HCT116 (cell line): ENCODE results near the gene PCDHGA11. TPM values are rescaled to one million over a fixed set of nuclear protein-coding genes. Genes with fewer than 3 reads are reported as not detected.
"Not testable (repeated sequence)": the region's sequence is repeated elsewhere in the genome, so short reads cannot be mapped to it uniquely, and the experiment has no call there.

ENCODE experiments used
- ATAC-seq: fragments of 200-7000 bp; cut with Tn5 transposase; 2 replicates; pipeline ENCODE4 v1.9.1; 2020; ENCODE audit warnings: mild to moderate bottlenecking, moderate library complexity
- BruUV-seq: library from RNA; stranded (reverse); fragments of 400-500 nt; replicated peaks from 2 replicates; lab custom pipeline; 2021; lab: Mats Ljungman, UMichigan
- CTCF ChIA-PET: fragments of 300-600 bp; sonication (Branson Sonifier 250); formaldehyde crosslinking; loops from one replicate; lab custom pipeline; 2021; ENCODE audit warnings: antibody characterized with exemption; lab: Charles Lee
- POLR2A ChIA-PET: fragments of 300-600, 350-600 bp; sonication (Branson Sonifier 250); formaldehyde crosslinking; loops from one replicate; lab custom pipeline; 2021; ENCODE audit warnings: antibody characterized with exemption; lab: Charles Lee
- RAD21 ChIA-PET, 2 experiments: fragments of 300-600 bp; sonication (Branson Sonifier 250); formaldehyde crosslinking; loops; one replicate each; lab custom pipeline; 2023; ENCODE audit warnings: low total read pairs in 2 of 2; ENCODE audit not compliant: uncharacterized antibody in 2 of 2, unreplicated experiment in 2 of 2, low non-redundant PET in 1 of 2; lab: Charles Lee
- DNase-seq: peaks from one replicate; pipeline ENCODE4 v3.0.0-alpha.2; 2010; ENCODE audit warnings: low read depth, low spot score
- H2AFZ ChIP-seq: fragments of 200-600 bp; shearing (Covaris generic), sonication (generic); 2 replicates; pipeline ENCODE4 v1.6.1; 2017; ENCODE audit warnings: low read depth, mixed run types, mixed read lengths, antibody characterized with exemption, low read length; ENCODE audit not compliant: poor library complexity, severe bottlenecking
- H3K27ac ChIP-seq: 2 replicates; pipeline ENCODE4 v1.5.1; 2012; ENCODE audit warnings: low read depth, low read length
- H3K27me3 ChIP-seq: fragments of 200-600 bp; sonication (generic); 2 replicates; pipeline ENCODE4 v1.6.1; 2016; ENCODE audit warnings: mixed run types, low read length, mixed read lengths; ENCODE audit not compliant: insufficient read depth
- H3K36me3 ChIP-seq, 2 experiments: fragments of 200-500 bp in 1 of 2; fragments of 200-600 bp in 1 of 2; sonication (Bioruptor generic) in 1 of 2; sonication (generic) in 1 of 2; 2 replicates each; pipeline versions ENCODE4 v1.5.1 to v1.6.1; 2014 to 2016; ENCODE audit warnings: low read length in 2 of 2, inconsistent platforms in 1 of 2, mixed read lengths in 1 of 2, mixed run types in 1 of 2; ENCODE audit not compliant: insufficient read depth in 2 of 2, control insufficient read depth in 1 of 2
- H3K4me1 ChIP-seq, 2 experiments: fragments of 200-600 bp in 1 of 2; sonication (generic) in 1 of 2; 2 replicates each; pipeline versions ENCODE4 v1.5.1 to v1.6.1; 2012 to 2017; ENCODE audit warnings: low read length in 2 of 2, inconsistent platforms in 1 of 2, mild to moderate bottlenecking in 1 of 2, mixed read lengths in 1 of 2, mixed run types in 1 of 2, moderate library complexity in 1 of 2; ENCODE audit not compliant: insufficient read depth in 2 of 2, control insufficient read depth in 1 of 2
- H3K4me2 ChIP-seq: fragments of 200-600 bp; sonication (generic); 2 replicates; pipeline ENCODE4 v1.6.1; 2017; ENCODE audit warnings: mixed run types, low read length, mixed read lengths
- H3K4me3 ChIP-seq, 2 experiments: fragments of 200-600 bp in 1 of 2; sonication (generic) in 1 of 2; replicated peaks in 1 of 2; 2 replicates each; pipeline ENCODE4 v1.5.1; 2011 to 2016; ENCODE audit warnings: low read length in 2 of 2, control low read depth in 1 of 2, low read depth in 1 of 2, mild to moderate bottlenecking in 1 of 2, mixed read lengths in 1 of 2, mixed run types in 1 of 2
- H3K79me2 ChIP-seq: fragments of 200-600 bp; sonication (generic); 2 replicates; pipeline ENCODE4 v1.6.1; 2017; ENCODE audit warnings: mild to moderate bottlenecking, mixed run types, low read length, moderate library complexity, mixed read lengths; ENCODE audit not compliant: insufficient read depth
- H3K9ac ChIP-seq: fragments of 200-600 bp; sonication (generic); 2 replicates; pipeline ENCODE4 v1.6.1; 2016; ENCODE audit warnings: low read length, mixed read lengths
- H3K9me2 ChIP-seq: fragments of 200-600 bp; sonication (generic), shearing (Covaris generic); 2 replicates; pipeline ENCODE4 v1.6.1; 2017; ENCODE audit warnings: mixed run types, mild to moderate bottlenecking, moderate library complexity; ENCODE audit not compliant: insufficient read depth
- H3K9me3 ChIP-seq, 2 experiments: fragments of 200-500 bp in 1 of 2; fragments of 200-600 bp in 1 of 2; sonication (Bioruptor generic) in 1 of 2; sonication (generic) in 1 of 2; 2 replicates each; pipeline ENCODE4 v1.6.1; 2014 to 2017; ENCODE audit warnings: low read length in 2 of 2, mixed read lengths in 2 of 2, inconsistent platforms in 1 of 2, low read depth in 1 of 2, mild to moderate bottlenecking in 1 of 2, mixed run types in 1 of 2, moderate library complexity in 1 of 2; ENCODE audit not compliant: control insufficient read depth in 1 of 2, insufficient read depth in 1 of 2
- H4K20me1 ChIP-seq: fragments of 200-600 bp; sonication (generic), shearing (Covaris generic); 2 replicates; pipeline ENCODE4 v1.6.1; 2017; ENCODE audit warnings: mixed run types, mild to moderate bottlenecking, moderate library complexity; ENCODE audit not compliant: insufficient read depth
- CTCF ChIP-seq, 3 experiments: fragments of 200-600 bp in 1 of 3; sonication (generic) in 1 of 3; IDR thresholded peaks in 2 of 3; conservative IDR thresholded peaks in 1 of 3; 2 replicates each; pipeline ENCODE4 v1.5.1; 2012 to 2017; ENCODE audit warnings: low read depth in 2 of 3, low read length in 2 of 3, antibody characterized with exemption in 1 of 3, borderline replicate concordance in 1 of 3, control low read depth in 1 of 3, mild to moderate bottlenecking in 1 of 3, mixed read lengths in 1 of 3, mixed run types in 1 of 3, moderate library complexity in 1 of 3; ENCODE audit not compliant: insufficient read depth in 1 of 3
- EZH2phosphoT487 ChIP-seq: fragments of 200-600 bp; IDR thresholded peaks from 2 replicates; pipeline ENCODE4 v1.6.1; 2018; ENCODE audit warnings: antibody characterized with exemption, borderline replicate concordance
- RAD21 ChIP-seq: IDR thresholded peaks from 2 replicates; pipeline ENCODE4 v1.6.1; 2012; ENCODE audit warnings: low read depth, mild to moderate bottlenecking
- intact Hi-C: fragments of 100-400 bp; cut with micrococcal nuclease; formaldehyde crosslinking; loops from 2 replicates; pipeline ENCODE4 v1.10.0; 2022
- total RNA-seq: library from RNA; stranded (reverse); gene quantifications from one replicate; pipeline ENCODE4 v1.2.1, GENCODE V29; 2021; ENCODE audit not compliant: unreplicated experiment

Gene PCDHGA11
- total RNA-seq, 1 experiment from 2014 or later = 0.39 TPM

DNA sequence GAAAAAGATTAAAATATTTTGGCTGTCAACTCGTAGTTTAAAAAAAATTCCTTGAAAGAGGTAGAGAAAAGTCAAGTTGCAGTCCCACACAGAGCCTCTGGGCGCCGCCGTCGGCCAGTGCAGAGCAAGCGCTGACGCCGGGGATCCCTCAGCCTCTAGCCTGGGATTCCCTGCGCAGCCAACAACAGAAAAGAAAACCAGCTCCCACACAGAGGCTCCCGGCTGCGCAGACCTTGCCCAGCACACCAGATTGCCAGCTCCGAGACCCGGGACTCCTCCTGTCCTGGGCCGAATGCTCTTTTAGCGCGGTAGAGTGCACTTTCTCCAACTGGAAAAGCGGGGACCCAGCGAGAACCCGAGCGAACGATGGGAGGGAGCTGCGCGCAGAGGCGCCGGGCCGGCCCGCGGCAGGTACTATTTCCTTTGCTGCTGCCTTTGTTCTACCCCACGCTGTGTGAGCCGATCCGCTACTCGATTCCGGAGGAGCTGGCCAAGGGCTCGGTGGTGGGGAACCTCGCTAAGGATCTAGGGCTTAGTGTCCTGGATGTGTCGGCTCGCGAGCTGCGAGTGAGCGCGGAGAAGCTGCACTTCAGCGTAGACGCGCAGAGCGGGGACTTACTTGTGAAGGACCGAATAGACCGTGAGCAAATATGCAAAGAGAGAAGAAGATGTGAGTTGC, 3.2 kb upstream of the PCDHGA11 start, which contains the start of gene PCDHGB7:
TSS of gene PCDHGB7 (plus strand) at position 184 of the 679 bp plus-strand sequence. CDS start at position 367, 183 bp downstream.
- H3K27ac ChIP-seq, H3K9ac ChIP-seq, H2AFZ ChIP-seq, POLR2A ChIA-PET, H3K4me3 ChIP-seq, BruUV-seq, H4K20me1 ChIP-seq, H3K9me2 ChIP-seq, H3K36me3 ChIP-seq, intact Hi-C loops, H3K4me2 ChIP-seq, H3K79me2 ChIP-seq, H3K4me1 ChIP-seq, H3K27me3 ChIP-seq, RAD21 ChIA-PET: not testable (repeated sequence)
- peak; percentile 50 to 80 (median 58); a peak in 5 of 6 replicates for TF ChIP-seq CTCF (IDR thresholded peaks at IDR 0.05 in 2 of 3, conservative IDR thresholded peaks at IDR 0.05 in 1 of 3; ENCODE audit: borderline replicate concordance in 1 of 3, insufficient read depth in 1 of 3, low read depth in 2 of 3, low read length in 2 of 3)
- peak; percentile 77 for TF ChIP-seq RAD21
- CTCF ChIA-PET = interaction anchor here (1.0 to 1.3 kb wide), 3 partner anchors 107 to 146 kb away, joined by 3 to 4 read pairs (median 3); no protein-coding TSS in a partner anchor
- H3K9me3 ChIP-seq = peaks cover 4 to 22% of the 10 kb centered on the region in 2 experiments; a peak in 2 of 4 replicates
- ATAC-seq (peak; percentile 51; the same call in 1 of the 2 replicates), DNase-seq (peak; percentile 18)

GRCh38 chr5:141419074-141419880, 1.6 kb upstream of the PCDHGA11 start:
- Histone ChIP-seq H3K27ac (no peak overlapping the region), H3K4me2 (no peak overlapping the region), H3K9ac (no peak overlapping the region), H3K27me3 (no peaks in the 10 kb centered on the region), H3K9me3 (peaks cover 4 to 22% of the 10 kb centered on the region in 2 experiments; a peak in 2 of 4 replicates), H4K20me1 (no peaks in the 10 kb centered on the region), H2AFZ (no peak overlapping the region), H3K4me3 (no peak overlapping the region), H3K79me2 (no peaks in the 10 kb centered on the region), H3K4me1 (no peaks in the 10 kb centered on the region), H3K9me2 (no peaks in the 10 kb centered on the region), H3K36me3 (no peaks in the 10 kb centered on the region)
- intact Hi-C loops = no loop called here
- RAD21 ChIA-PET = no interaction called here
- BruUV-seq = no TSS peak
- POLR2A ChIA-PET = no interaction called here
- TF ChIP-seq EZH2phosphoT487 = no peak
- no peak for DNase-seq
- CTCF ChIA-PET = no interaction called here
- ATAC-seq = no peak
